Measurements from ENCODE around the gene LTBP1.
"Not testable (repeated sequence)": the region's sequence is repeated elsewhere in the genome, so short reads cannot be mapped to it uniquely, and the experiment has no call there.

Gene LTBP1

GRCh38 chr2:32969444-32970162, 22.9 kb downstream of the LTBP1 start:
- DNase-seq (ENCODE audit: insufficient read length) (no peak), FAIRE-seq (no peak)
- TF ChIP-seq TAF1 (IDR thresholded peaks at IDR 0.05; ENCODE audit: borderline replicate concordance, low read depth, low read length) = no peak
- TF ChIP-seq POLR2AphosphoS5 (IDR thresholded peaks at IDR 0.05; ENCODE audit: low read depth, low read length) = no peak
- TF ChIP-seq POLR2A (IDR thresholded peaks at IDR 0.05; ENCODE audit: low read depth, low read length) = no peak

GRCh38 chr2:32973772-32974171, 27.0 kb downstream of the LTBP1 start:
- FAIRE-seq = not testable (repeated sequence)

GRCh38 chr2:32976409-32977063, 29.8 kb downstream of the LTBP1 start:
- TF ChIP-seq POLR2A (IDR thresholded peaks at IDR 0.05; ENCODE audit: low read depth, low read length) (no peak), TAF1 (IDR thresholded peaks at IDR 0.05; ENCODE audit: borderline replicate concordance, low read depth, low read length) (no peak), POLR2AphosphoS5 (IDR thresholded peaks at IDR 0.05; ENCODE audit: low read depth, low read length) (no peak)
- no peak for DNase-seq (ENCODE audit: insufficient read length)
- FAIRE-seq = no peak

More at GRCh38 chr2:32973772-32974171, 27.0 kb downstream of the LTBP1 start:
- not testable (repeated sequence) for DNase-seq (ENCODE audit: insufficient read length)

GRCh38 chr2:32977228-32977758, 30.5 kb downstream of the LTBP1 start:
- FAIRE-seq (no peak), DNase-seq (ENCODE audit: insufficient read length) (no peak)
- TF ChIP-seq POLR2AphosphoS5 (IDR thresholded peaks at IDR 0.05; ENCODE audit: low read depth, low read length) = no peak
- TF ChIP-seq TAF1 (IDR thresholded peaks at IDR 0.05; ENCODE audit: borderline replicate concordance, low read depth, low read length) = no peak
- TF ChIP-seq POLR2A (IDR thresholded peaks at IDR 0.05; ENCODE audit: low read depth, low read length) = no peak

GRCh38 chr2:32981612-32982011, 34.9 kb downstream of the LTBP1 start:
- TF ChIP-seq TAF1 (IDR thresholded peaks at IDR 0.05; ENCODE audit: borderline replicate concordance, low read depth, low read length) = no peak
- TF ChIP-seq POLR2AphosphoS5 (IDR thresholded peaks at IDR 0.05; ENCODE audit: low read depth, low read length) = no peak
- no peak for TF ChIP-seq POLR2A (IDR thresholded peaks at IDR 0.05; ENCODE audit: low read depth, low read length)
- FAIRE-seq (no peak), DNase-seq (ENCODE audit: insufficient read length) (no peak)

- not testable (repeated sequence) for DNase-seq (ENCODE audit: insufficient read length); FAIRE-seq
These were observed 36.6 kb downstream of the LTBP1 start for GRCh38 chr2:32983193-32983924.

GRCh38 chr2:32986480-32986879, 39.7 kb downstream of the LTBP1 start:
- no peak for FAIRE-seq
- no peak for DNase-seq (ENCODE audit: insufficient read length)
- no peak for TF ChIP-seq TAF1 (IDR thresholded peaks at IDR 0.05; ENCODE audit: borderline replicate concordance, low read depth, low read length)
- TF ChIP-seq POLR2A (IDR thresholded peaks at IDR 0.05; ENCODE audit: low read depth, low read length) = no peak
- no peak for TF ChIP-seq POLR2AphosphoS5 (IDR thresholded peaks at IDR 0.05; ENCODE audit: low read depth, low read length)

GRCh38 chr2:32988525-32988924, 41.8 kb downstream of the LTBP1 start:
- FAIRE-seq = no peak
- DNase-seq (ENCODE audit: insufficient read length) = no peak
- no peak for TF ChIP-seq POLR2A (IDR thresholded peaks at IDR 0.05; ENCODE audit: low read depth, low read length)

GRCh38 chr2:32990556-32990955, 43.8 kb downstream of the LTBP1 start:
- no peak for TF ChIP-seq POLR2A (IDR thresholded peaks at IDR 0.05; ENCODE audit: low read depth, low read length)
- no peak for TF ChIP-seq POLR2AphosphoS5 (IDR thresholded peaks at IDR 0.05; ENCODE audit: low read depth, low read length)
- no peak for TF ChIP-seq TAF1 (IDR thresholded peaks at IDR 0.05; ENCODE audit: borderline replicate concordance, low read depth, low read length)
- FAIRE-seq (no peak), DNase-seq (ENCODE audit: insufficient read length) (no peak)

- no peak for FAIRE-seq
- DNase-seq (ENCODE audit: insufficient read length) = no peak
- TF ChIP-seq POLR2A (IDR thresholded peaks at IDR 0.05; ENCODE audit: low read depth, low read length) (no peak), TAF1 (IDR thresholded peaks at IDR 0.05; ENCODE audit: borderline replicate concordance, low read depth, low read length) (no peak), POLR2AphosphoS5 (IDR thresholded peaks at IDR 0.05; ENCODE audit: low read depth, low read length) (no peak)
These were observed 44.5 kb downstream of the LTBP1 start for GRCh38 chr2:32991091-32991845.

GRCh38 chr2:32993005-32993539, 46.3 kb downstream of the LTBP1 start:
- TF ChIP-seq POLR2A (IDR thresholded peaks at IDR 0.05; ENCODE audit: low read depth, low read length) = no peak
- no peak for TF ChIP-seq POLR2AphosphoS5 (IDR thresholded peaks at IDR 0.05; ENCODE audit: low read depth, low read length)
- TF ChIP-seq TAF1 (IDR thresholded peaks at IDR 0.05; ENCODE audit: borderline replicate concordance, low read depth, low read length) = no peak
- no peak for FAIRE-seq

More at GRCh38 chr2:32993005-32993539, 46.3 kb downstream of the LTBP1 start:
- no peak for DNase-seq (ENCODE audit: insufficient read length)

Measured in GM12892 (cell line).